WERI-Rb-1 (cell line): Measurements from ENCODE around the gene SERPINA10.
"Not testable (repeated sequence)": the region's sequence is repeated elsewhere in the genome, so short reads cannot be mapped to it uniquely, and the experiment has no call there.

ENCODE experiments used
- DNase-seq: peaks from one replicate; pipeline ENCODE4 v3.0.0-alpha.2; 2020
- H3K27ac ChIP-seq: fragments of 250-450 bp; sonication (Bioruptor Pico); 2 replicates; pipeline ENCODE4 v1.5.1; 2020; ENCODE audit warnings: mild to moderate bottlenecking, moderate library complexity
- H3K27me3 ChIP-seq: fragments of 250-450 bp; sonication (Bioruptor Pico); 2 replicates; pipeline ENCODE4 v1.5.1; 2021; ENCODE audit warnings: mild to moderate bottlenecking, low read depth, moderate library complexity; ENCODE audit not compliant: insufficient read depth, severe bottlenecking
- H3K36me3 ChIP-seq: fragments of 250-450 bp; sonication (Bioruptor Pico); 2 replicates; pipeline ENCODE4 v1.5.1; 2020; ENCODE audit warnings: mild to moderate bottlenecking, moderate library complexity
- H3K4me3 ChIP-seq: 2 replicates; pipeline ENCODE4 v1.5.1; 2011; ENCODE audit warnings: low read depth, mild to moderate bottlenecking, control low read depth, low read length
- H3K9me3 ChIP-seq: fragments of 250-450 bp; sonication (Bioruptor Pico); 2 replicates; pipeline ENCODE4 v1.5.1; 2021; ENCODE audit warnings: mild to moderate bottlenecking, moderate library complexity; ENCODE audit not compliant: severe bottlenecking
- CTCF ChIP-seq: IDR thresholded peaks from 2 replicates; pipeline ENCODE4 v1.5.1; 2011; ENCODE audit warnings: low read depth, mild to moderate bottlenecking, control low read depth, inconsistent platforms, low read length

SERPINA10 gene

GRCh38 chr14:94305620-94306019 lies 12.6 kb upstream of the SERPINA10 start:
- Histone ChIP-seq H3K27me3 (peaks cover 2% of the 10 kb centered on the region), H3K27ac (no peak overlapping the region), H3K36me3 (no peaks in the 10 kb centered on the region), H3K9me3 (peaks cover 14% of the 10 kb centered on the region), H3K4me3 (no peak overlapping the region)
- no peak for TF ChIP-seq CTCF
- DNase-seq, result no peak

DNA sequence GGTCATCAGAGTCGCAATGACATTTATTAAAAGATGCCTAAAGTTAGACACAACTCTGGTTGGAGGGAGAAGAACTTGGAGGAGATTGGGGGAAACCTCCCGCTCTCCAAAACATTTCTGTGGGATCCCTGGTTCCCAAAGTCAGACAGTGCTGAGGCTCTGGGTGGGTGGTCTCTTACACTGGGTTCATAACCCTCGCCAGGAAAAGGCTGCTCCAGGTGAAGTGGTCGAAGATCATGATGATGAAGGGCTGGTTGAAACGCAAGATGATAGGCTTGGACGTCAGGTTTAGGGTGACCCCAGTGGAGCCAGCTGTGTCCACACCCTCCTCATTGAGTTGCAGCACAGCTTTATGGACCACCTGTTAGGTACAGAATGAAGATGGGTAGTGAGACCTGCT lies 11.2 kb upstream of the SERPINA10 start:
- peaks cover 2% of the 10 kb centered on the region for H3K27me3 ChIP-seq
- no peak for TF ChIP-seq CTCF
- no peak for DNase-seq
- no peaks in the 10 kb centered on the region for H3K36me3 ChIP-seq
- no peak overlapping the region for H3K4me3 ChIP-seq
- no peak overlapping the region for H3K27ac ChIP-seq
- peaks cover 14% of the 10 kb centered on the region for H3K9me3 ChIP-seq

DNA sequence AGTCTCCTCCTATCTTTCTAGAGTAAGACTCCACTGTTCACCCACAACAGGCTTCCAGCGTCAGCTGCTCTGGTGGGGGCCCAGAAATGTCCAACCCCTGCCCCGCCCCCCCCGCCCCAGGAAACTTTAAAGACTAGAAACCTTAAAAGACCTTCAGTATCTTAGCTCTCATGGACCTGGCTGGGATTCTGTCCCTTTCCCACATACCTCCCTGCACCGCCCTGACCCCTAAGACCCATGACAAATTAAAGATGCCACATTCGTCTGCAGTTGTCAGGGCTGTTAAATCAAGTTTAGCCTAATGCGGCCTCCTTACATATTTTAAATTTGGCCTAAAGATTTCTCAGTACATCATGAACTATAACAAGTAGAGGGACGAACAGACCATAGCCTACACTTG lies 10.0 kb upstream of the SERPINA10 start:
- Histone ChIP-seq H3K27ac (no peak overlapping the region), H3K9me3 (peaks cover 10% of the 10 kb centered on the region), H3K27me3 (no peaks in the 10 kb centered on the region), H3K36me3 (no peaks in the 10 kb centered on the region), H3K4me3 (no peak overlapping the region)
- DNase-seq, result no peak
- no peak for TF ChIP-seq CTCF

GRCh38 chr14:94298130-94298529 lies 5.1 kb upstream of the SERPINA10 start:
- Histone ChIP-seq H3K9me3 (peaks cover 4% of the 10 kb centered on the region), H3K27me3 (no peaks in the 10 kb centered on the region), H3K27ac (no peak overlapping the region), H3K36me3 (no peaks in the 10 kb centered on the region), H3K4me3 (no peak overlapping the region)
- no peak for TF ChIP-seq CTCF
- DNase-seq, result no peak

GRCh38 chr14:94296181-94296545 lies 3.1 kb upstream of the SERPINA10 start:
- not testable (repeated sequence) for H3K27ac ChIP-seq, H3K36me3 ChIP-seq, H3K27me3 ChIP-seq, DNase-seq, H3K4me3 ChIP-seq, H3K9me3 ChIP-seq

DNA sequence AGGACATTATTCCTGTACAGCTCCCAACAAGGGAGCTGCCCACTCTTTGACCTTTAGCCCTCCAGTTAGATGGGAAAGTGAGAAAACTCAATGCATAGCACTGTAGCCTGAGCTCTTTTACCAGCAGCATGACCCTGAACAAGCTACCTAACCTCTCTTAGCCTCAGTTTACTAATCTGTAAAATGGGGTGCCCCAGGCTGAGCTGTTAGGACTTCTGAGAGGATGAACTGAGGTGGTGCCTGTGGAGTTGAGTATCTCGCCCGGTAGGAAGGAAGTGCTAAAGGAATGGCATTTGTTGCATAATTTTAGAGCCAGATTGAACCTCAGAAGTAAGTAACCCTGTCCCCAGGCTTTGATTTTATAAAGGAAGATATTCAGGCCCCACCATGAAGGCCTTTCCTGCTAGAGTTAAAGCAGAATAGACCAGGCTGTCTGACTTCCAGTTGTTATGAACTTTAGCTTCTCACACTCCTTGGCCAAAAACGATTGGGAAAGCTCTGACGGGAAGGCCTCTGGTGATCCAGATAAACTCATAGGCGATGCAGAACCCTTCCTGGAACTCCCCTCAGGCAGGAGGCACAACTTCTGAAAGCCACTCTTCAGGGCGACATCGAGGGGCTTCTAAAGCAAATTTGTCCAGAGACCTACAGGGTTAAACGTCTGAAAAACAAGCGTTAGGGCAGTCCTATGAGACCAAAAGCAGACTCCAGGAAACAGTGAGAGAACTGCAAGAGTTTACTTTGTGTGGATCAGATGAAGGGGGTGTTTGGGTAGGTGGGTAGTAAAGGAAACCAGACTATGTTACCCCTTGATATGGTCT lies 2.5 kb upstream of the SERPINA10 start:
- Histone ChIP-seq H3K36me3 (no peaks in the 10 kb centered on the region), H3K27me3 (no peaks in the 10 kb centered on the region), H3K4me3 (no peak overlapping the region), H3K27ac (no peak overlapping the region), H3K9me3 (no peaks in the 10 kb centered on the region)
- no peak for DNase-seq
- no peak for TF ChIP-seq CTCF
